ENCODE data around the gene HS3ST5. TPM values are rescaled to one million over a fixed set of nuclear protein-coding genes. Genes with fewer than 3 reads are reported as not detected.

The HS3ST5 gene
- total RNA-seq, 1 donor from 2014 or later = 3.6 TPM

DNA sequence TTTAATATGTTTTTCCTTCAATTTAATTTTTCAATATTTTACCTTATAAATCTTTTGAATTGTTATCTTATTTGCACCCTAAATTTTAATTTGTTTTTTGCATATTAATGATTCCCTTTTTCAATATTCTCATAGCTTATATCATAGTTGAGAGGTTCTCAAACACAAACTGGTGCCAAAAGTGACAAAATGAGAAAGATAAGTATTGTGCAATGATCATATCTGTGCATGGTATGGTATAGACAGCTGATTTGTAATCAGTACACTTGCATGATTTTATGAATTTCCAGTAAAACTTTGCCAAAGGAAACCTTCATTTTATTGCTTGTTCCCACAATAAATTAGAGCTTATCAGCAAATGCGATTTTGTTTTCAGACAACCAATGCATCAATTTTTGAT is 210.9 kb downstream of the HS3ST5 start:
- H3K27ac Mint-ChIP-seq = no peak overlapping the region
- DNase-seq (ENCODE audit: extremely low spot score, unreplicated experiment) = no peak
- TF ChIP-seq, protein P1, sequence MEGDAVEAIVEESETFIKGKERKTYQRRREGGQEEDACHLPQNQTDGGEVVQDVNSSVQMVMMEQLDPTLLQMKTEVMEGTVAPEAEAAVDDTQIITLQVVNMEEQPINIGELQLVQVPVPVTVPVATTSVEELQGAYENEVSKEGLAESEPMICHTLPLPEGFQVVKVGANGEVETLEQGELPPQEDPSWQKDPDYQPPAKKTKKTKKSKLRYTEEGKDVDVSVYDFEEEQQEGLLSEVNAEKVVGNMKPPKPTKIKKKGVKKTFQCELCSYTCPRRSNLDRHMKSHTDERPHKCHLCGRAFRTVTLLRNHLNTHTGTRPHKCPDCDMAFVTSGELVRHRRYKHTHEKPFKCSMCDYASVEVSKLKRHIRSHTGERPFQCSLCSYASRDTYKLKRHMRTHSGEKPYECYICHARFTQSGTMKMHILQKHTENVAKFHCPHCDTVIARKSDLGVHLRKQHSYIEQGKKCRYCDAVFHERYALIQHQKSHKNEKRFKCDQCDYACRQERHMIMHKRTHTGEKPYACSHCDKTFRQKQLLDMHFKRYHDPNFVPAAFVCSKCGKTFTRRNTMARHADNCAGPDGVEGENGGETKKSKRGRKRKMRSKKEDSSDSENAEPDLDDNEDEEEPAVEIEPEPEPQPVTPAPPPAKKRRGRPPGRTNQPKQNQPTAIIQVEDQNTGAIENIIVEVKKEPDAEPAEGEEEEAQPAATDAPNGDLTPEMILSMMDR (conservative IDR thresholded peaks at IDR 0.05) = no peak
- peaks cover 17% of the 10 kb centered on the region for H3K4me1 Mint-ChIP-seq (ENCODE audit: unreplicated experiment)
- H3K4me3 Mint-ChIP-seq = no peak overlapping the region
- H3K36me3 Mint-ChIP-seq = no peaks in the 10 kb centered on the region
- no peaks in the 10 kb centered on the region for H3K27me3 Mint-ChIP-seq
- no peaks in the 10 kb centered on the region for H3K9me3 Mint-ChIP-seq

DNA sequence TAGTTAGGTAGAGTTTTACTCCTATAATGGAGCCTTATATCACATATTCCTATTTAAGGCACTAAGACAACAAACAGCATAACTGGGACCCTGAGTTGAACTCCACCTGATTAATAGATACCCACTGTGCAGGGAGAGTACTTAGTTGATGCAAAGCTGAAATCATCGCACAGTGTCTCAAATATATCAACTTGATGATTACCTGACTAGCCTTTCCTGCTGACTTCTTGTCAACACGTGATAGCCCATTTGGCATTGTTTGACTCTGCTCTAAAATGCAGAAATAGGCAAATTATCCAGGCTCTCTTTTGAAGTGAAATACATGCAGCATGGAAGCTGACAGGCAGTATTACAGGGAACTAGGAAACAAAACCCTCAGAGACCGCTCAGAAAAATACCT is 217.2 kb downstream of the HS3ST5 start:
- Mint-ChIP-seq H3K4me1 (ENCODE audit: unreplicated experiment) (peaks cover 9% of the 10 kb centered on the region), H3K36me3 (no peaks in the 10 kb centered on the region), H3K4me3 (no peak overlapping the region), H3K27me3 (no peaks in the 10 kb centered on the region), H3K9me3 (no peaks in the 10 kb centered on the region), H3K27ac (no peak overlapping the region)
- no peak for DNase-seq (ENCODE audit: extremely low spot score, unreplicated experiment)
- TF ChIP-seq, protein P1 (conservative IDR thresholded peaks at IDR 0.05) = no peak

DNA sequence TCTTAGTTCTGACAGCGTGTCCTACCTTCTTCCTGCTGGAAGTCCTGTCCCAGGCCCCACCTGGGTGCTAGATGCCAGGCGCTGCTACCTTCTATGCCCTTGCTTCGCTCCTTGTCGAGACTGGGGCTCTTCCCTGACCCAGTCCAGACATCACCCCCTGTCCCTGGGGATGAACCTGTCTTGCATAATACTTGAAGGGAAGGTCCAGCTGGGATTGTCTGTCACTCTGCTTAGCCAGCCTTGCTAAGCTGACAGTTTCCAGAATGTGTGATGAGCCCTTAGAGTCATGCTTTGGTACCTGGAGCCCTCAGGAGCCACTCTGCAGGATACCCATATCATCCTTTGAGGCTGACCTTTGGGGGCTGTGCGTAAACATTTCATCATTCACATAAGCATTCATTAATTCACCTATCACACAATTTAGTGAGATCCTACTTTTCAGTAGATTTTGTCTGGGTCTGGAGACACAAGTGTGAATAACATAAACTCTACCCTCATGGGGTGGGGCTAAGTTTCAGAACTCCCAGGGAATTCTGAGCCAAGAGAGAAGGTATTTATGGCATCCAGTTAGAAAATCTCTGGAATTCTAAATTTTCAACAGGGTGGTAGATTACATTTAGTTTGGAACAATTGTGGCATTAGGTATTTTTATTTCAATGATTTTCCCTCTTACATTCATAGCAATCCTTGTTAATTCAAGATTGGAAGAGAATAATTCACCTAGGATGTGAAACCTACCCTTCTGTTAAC is 220.7 kb downstream of the HS3ST5 start:
- TF ChIP-seq, protein P1 (conservative IDR thresholded peaks at IDR 0.05) = no peak
- H3K27me3 Mint-ChIP-seq = no peaks in the 10 kb centered on the region
- H3K9me3 Mint-ChIP-seq = no peaks in the 10 kb centered on the region
- no peaks in the 10 kb centered on the region for H3K36me3 Mint-ChIP-seq
- peaks cover 9% of the 10 kb centered on the region for H3K4me1 Mint-ChIP-seq (ENCODE audit: unreplicated experiment)
- no peak overlapping the region for H3K27ac Mint-ChIP-seq
- H3K4me3 Mint-ChIP-seq = no peak overlapping the region
- no peak for DNase-seq (ENCODE audit: extremely low spot score, unreplicated experiment)

DNA sequence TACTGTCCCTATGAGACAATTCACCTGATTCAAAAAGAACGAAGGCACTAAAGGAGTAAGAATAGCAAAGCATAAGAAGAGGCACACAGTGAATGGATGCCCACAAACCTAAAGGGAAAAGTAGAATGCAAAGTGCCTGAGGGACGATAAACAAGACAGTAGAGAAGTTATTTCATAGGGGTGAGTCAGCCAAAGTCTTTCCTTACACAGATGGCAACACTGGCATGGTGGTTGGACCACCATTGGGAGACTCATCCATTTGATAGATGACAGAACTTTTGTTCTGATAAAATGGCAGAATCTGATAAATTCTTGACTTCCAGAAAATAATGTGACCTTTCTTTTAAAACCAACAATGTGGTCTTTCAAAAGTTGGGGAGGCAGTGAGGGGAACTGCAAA is 223.8 kb downstream of the HS3ST5 start:
- H3K9me3 Mint-ChIP-seq = no peaks in the 10 kb centered on the region
- H3K4me1 Mint-ChIP-seq (ENCODE audit: unreplicated experiment) = no peaks in the 10 kb centered on the region
- DNase-seq (ENCODE audit: extremely low spot score, unreplicated experiment) = no peak
- TF ChIP-seq, protein P1 (conservative IDR thresholded peaks at IDR 0.05) = no peak
- H3K27me3 Mint-ChIP-seq = no peaks in the 10 kb centered on the region
- H3K36me3 Mint-ChIP-seq = no peaks in the 10 kb centered on the region
- no peak overlapping the region for H3K27ac Mint-ChIP-seq
- H3K4me3 Mint-ChIP-seq = no peak overlapping the region

DNA sequence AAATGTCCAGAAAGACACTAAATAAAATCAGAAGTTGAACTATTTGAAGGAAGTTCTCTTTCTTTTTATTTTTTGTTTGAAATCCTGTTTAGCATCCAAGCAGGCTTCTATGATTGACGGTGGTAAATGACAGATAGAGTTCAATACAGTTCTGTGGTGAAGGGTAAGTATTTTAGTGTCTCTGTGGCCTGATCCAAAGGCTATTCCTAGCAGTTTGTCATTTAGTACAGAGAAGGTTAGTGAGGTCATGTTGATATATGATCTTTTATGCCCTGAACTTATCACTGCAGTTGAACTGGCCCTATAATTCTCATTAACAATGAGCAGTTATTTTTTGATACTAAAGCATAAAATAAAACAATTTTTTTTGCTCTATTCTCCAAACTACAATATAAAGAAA is 227.2 kb downstream of the HS3ST5 start:
- no peaks in the 10 kb centered on the region for H3K9me3 Mint-ChIP-seq
- H3K27ac Mint-ChIP-seq = no peak overlapping the region
- no peaks in the 10 kb centered on the region for H3K27me3 Mint-ChIP-seq
- TF ChIP-seq, protein P1 (conservative IDR thresholded peaks at IDR 0.05) = no peak
- no peaks in the 10 kb centered on the region for H3K4me1 Mint-ChIP-seq (ENCODE audit: unreplicated experiment)
- no peaks in the 10 kb centered on the region for H3K36me3 Mint-ChIP-seq
- H3K4me3 Mint-ChIP-seq = no peak overlapping the region
- DNase-seq (ENCODE audit: extremely low spot score, unreplicated experiment) = no peak

All from type B pancreatic cell (in vitro differentiated cells).